Upper lobe of left lung (tissue), 6 donors: ENCODE data around the gene TRIL. TPM values are rescaled to one million over a fixed set of nuclear protein-coding genes. Genes with fewer than 3 reads are reported as not detected.

Experiments
- ATAC-seq, 2 donors: fragments of 200-7000 bp; cut with Tn5 transposase; one replicate each; pipeline ENCODE4 v1.9.1; 2022; ENCODE audit warnings: mild to moderate bottlenecking in 2 of 2, moderate library complexity in 2 of 2; ENCODE audit not compliant: low FRiP score in 2 of 2
- DNase-seq, 2 donors: peaks; one replicate each; pipeline ENCODE4 v3.0.0-alpha.2; 2019 to 2020
- H3K27ac ChIP-seq, 4 donors: fragments of 200-600 bp; sonication (generic); one replicate each; pipeline ENCODE4 v1.5.1; 2016 to 2019
- H3K27me3 ChIP-seq, 4 donors: fragments of 200-600 bp; sonication (generic); one replicate each; pipeline ENCODE4 v1.5.1; 2017 to 2019
- H3K36me3 ChIP-seq, 4 donors: fragments of 200-600 bp; sonication (generic); one replicate each; pipeline ENCODE4 v1.5.1; 2016 to 2019
- H3K4me1 ChIP-seq, 4 donors: fragments of 200-600 bp; sonication (generic); one replicate each; pipeline ENCODE4 v1.5.1; 2018 to 2019
- H3K4me3 ChIP-seq, 4 donors: fragments of 200-600 bp; sonication (generic); one replicate each; pipeline ENCODE4 v1.5.1; 2017 to 2019; ENCODE audit warnings: mild to moderate bottlenecking in 2 of 4, moderate library complexity in 1 of 4
- H3K9me3 ChIP-seq, 4 donors: fragments of 200-600 bp; sonication (generic); one replicate each; pipeline ENCODE4 v1.5.1; 2018 to 2019
- CTCF ChIP-seq, 6 experiments: fragments of 450-650 bp in 4 of 6; fragments of 200-600 bp in 2 of 6; sonication (generic) in 2 of 6; IDR thresholded peaks; one replicate each; pipeline ENCODE4 v1.5.1; 2016 to 2019; ENCODE audit warnings: antibody characterized with exemption in 6 of 6
- EP300 ChIP-seq, 4 donors: sonication (generic); formaldehyde crosslinking; IDR thresholded peaks; one replicate each; pipeline ENCODE4 v1.5.1; 2017; ENCODE audit warnings: antibody characterized with exemption in 4 of 4, control low read depth in 2 of 4
- POLR2A ChIP-seq, 4 donors: fragments of 450-650 bp; IDR thresholded peaks; one replicate each; pipeline ENCODE4 v1.5.1; 2016 to 2017; ENCODE audit warnings: antibody characterized with exemption in 4 of 4, mild to moderate bottlenecking in 2 of 4
- POLR2AphosphoS5 ChIP-seq, 2 donors: sonication (generic); formaldehyde crosslinking; IDR thresholded peaks; one replicate each; pipeline ENCODE4 v1.5.1; 2017; ENCODE audit warnings: antibody characterized with exemption in 2 of 2
- WGBS, 2 donors: methylation state at CpG; one replicate each; pipeline ENCODE4 v1.1.5; 2017 to 2018; 5-methylcytosine and 5-hydroxymethylcytosine counted together
- total RNA-seq, 6 donors: library from RNA; depleted of rRNA in 4 of 6; stranded (reverse); fragments of >200 nt in 4 of 6; gene quantifications; one replicate each; pipeline versions ENCODE4 v1.1.0 to v1.2.1, GENCODE V29; 2016 to 2021
- donor health status: DM: no; HTN: no; CAD: no; lungs with moderate emphysema.
- donor health status: DM: no; HTN: yes; CAD: no; lungs with severe emphysema.

Gene TRIL
- total RNA-seq, 6 donors from 2014 or later: 2.8 to 11.0 (median 5.6) TPM

GRCh38 chr7:28989211-28989980 is 31.3 kb upstream of the TRIL start:
- DNase-seq (no peak), ATAC-seq (no peak)
- no peaks in the 10 kb centered on the region for H3K36me3 ChIP-seq
- whole genome bisulfite sequencing, 2 donors: 91 to 93% methylated on average over 6 of the region's 6 CpGs
- no peak for TF ChIP-seq CTCF (IDR thresholded peaks at IDR 0.05)
- TF ChIP-seq POLR2AphosphoS5 (IDR thresholded peaks at IDR 0.05): no peak
- no peak for TF ChIP-seq POLR2A (IDR thresholded peaks at IDR 0.05)
- no peak for TF ChIP-seq EP300 (IDR thresholded peaks at IDR 0.05)
- H3K27me3 ChIP-seq: no peaks in the 10 kb centered on the region
- no peaks in the 10 kb centered on the region for H3K9me3 ChIP-seq
- H3K4me3 ChIP-seq: no peak overlapping the region
- H3K27ac ChIP-seq: no peak overlapping the region
- H3K4me1 ChIP-seq: peaks cover 23 to 30% (median 27%) of the 10 kb centered on the region in 4 donors

- Histone ChIP-seq H3K36me3 (no peaks in the 10 kb centered on the region), H3K27me3 (no peaks in the 10 kb centered on the region), H3K9me3 (no peaks in the 10 kb centered on the region), H3K4me1 (peaks cover 26 to 33% (median 32%) of the 10 kb centered on the region in 4 donors), H3K27ac (no peak overlapping the region), H3K4me3 (no peak overlapping the region)
- WGBS, 2 donors: 85 to 93% methylated on average over 4 of the region's 4 CpGs
- DNase-seq (no peak), ATAC-seq (peak in 1 of 2 donors; percentile 56)
- TF ChIP-seq CTCF (IDR thresholded peaks at IDR 0.05) (no peak), POLR2AphosphoS5 (IDR thresholded peaks at IDR 0.05) (peak in 1 of 2 donors; percentile 13)
Measured at GRCh38 chr7:28988810-28989209, 30.7 kb upstream of the TRIL start.

- no peak overlapping the region for H3K27ac ChIP-seq
- TF ChIP-seq CTCF (IDR thresholded peaks at IDR 0.05) (no peak), EP300 (IDR thresholded peaks at IDR 0.05) (no peak), POLR2AphosphoS5 (IDR thresholded peaks at IDR 0.05) (no peak), POLR2A (IDR thresholded peaks at IDR 0.05) (no peak)
- WGBS, 2 donors: 75 to 80% methylated on average over 5 of the region's 5 CpGs
- no peak for ATAC-seq
- H3K4me1 ChIP-seq: peaks cover 26 to 39% (median 33%) of the 10 kb centered on the region in 4 donors
- H3K9me3 ChIP-seq: no peaks in the 10 kb centered on the region
- H3K4me3 ChIP-seq: no peak overlapping the region
- H3K27me3 ChIP-seq: no peaks in the 10 kb centered on the region
- no peaks in the 10 kb centered on the region for H3K36me3 ChIP-seq
- no peak for DNase-seq
Measured at GRCh38 chr7:28988091-28988490, 30.0 kb upstream of the TRIL start.

- WGBS, 2 donors: 4 to 29% methylated on average over 2 of the region's 2 CpGs
- H3K27me3 ChIP-seq: no peaks in the 10 kb centered on the region
- no peaks in the 10 kb centered on the region for H3K36me3 ChIP-seq
- ATAC-seq: peak; percentile 57 to 84
- TF ChIP-seq EP300 (IDR thresholded peaks at IDR 0.05): no peak
- peak; percentile 19 to 52 for TF ChIP-seq POLR2AphosphoS5 (IDR thresholded peaks at IDR 0.05)
- peak overlapping the region in 2 of 4 donors; percentile 66 to 77 for H3K27ac ChIP-seq
- H3K4me3 ChIP-seq: no peak overlapping the region
- H3K4me1 ChIP-seq: peaks cover 26 to 39% (median 33%) of the 10 kb centered on the region in 4 donors
- no peak for DNase-seq
- no peaks in the 10 kb centered on the region for H3K9me3 ChIP-seq
Measured at GRCh38 chr7:28986765-28987110, 28.6 kb upstream of the TRIL start.

GRCh38 chr7:28986028-28986764 is 28.1 kb upstream of the TRIL start:
- H3K27ac ChIP-seq: peak overlapping the region in 2 of 4 donors; percentile 66 to 77
- H3K4me3 ChIP-seq: no peak overlapping the region
- no peaks in the 10 kb centered on the region for H3K9me3 ChIP-seq
- DNase-seq: peak; percentile 18 to 70
- WGBS, 2 donors: 67 to 73% methylated on average over 11 of the region's 11 CpGs
- no peaks in the 10 kb centered on the region for H3K27me3 ChIP-seq
- H3K4me1 ChIP-seq: peaks cover 26 to 39% (median 33%) of the 10 kb centered on the region in 4 donors
- H3K36me3 ChIP-seq: no peaks in the 10 kb centered on the region
- no peak for TF ChIP-seq POLR2AphosphoS5 (IDR thresholded peaks at IDR 0.05)
- no peak for TF ChIP-seq POLR2A (IDR thresholded peaks at IDR 0.05)
- no peak for TF ChIP-seq EP300 (IDR thresholded peaks at IDR 0.05)
- no peak for TF ChIP-seq CTCF (IDR thresholded peaks at IDR 0.05)
- peak in 1 of 2 donors; percentile 2 for ATAC-seq
